HepG2 (cell line): ENCODE data around the gene FYB2. TPM values are rescaled to one million over a fixed set of nuclear protein-coding genes. Genes with fewer than 3 reads are reported as not detected.
A peak's percentile ranks its signal among the peaks of the same experiment; 100 is the strongest.

Experiments used
- AGO2 ChIP-seq: fragments of 200-400 bp; formaldehyde crosslinking; optimal IDR thresholded peaks from 2 replicates; pipeline ENCODE3; 2017; ENCODE audit warnings: mild to moderate bottlenecking, low read depth, low read length, moderate library complexity
- ATF1 ChIP-seq: IDR thresholded peaks from 2 replicates; pipeline ENCODE4 v1.6.1; 2016; ENCODE audit warnings: mild to moderate bottlenecking, control low read depth
- CBX1 ChIP-seq: IDR thresholded peaks from one replicate; pipeline ENCODE4 v1.6.1; 2016; ENCODE audit warnings: antibody characterized with exemption, low read depth
- DNMT3B ChIP-seq: conservative IDR thresholded peaks from 2 replicates; pipeline ENCODE4 v1.6.1; 2016; ENCODE audit warnings: missing biosample characterization, control low read depth
- ESRRA ChIP-seq: sonication (generic); formaldehyde crosslinking; IDR thresholded peaks from 2 replicates; pipeline ENCODE4 v1.5.1; 2020; ENCODE audit warnings: mild to moderate bottlenecking, low read depth, missing genetic modification reagents
- KMT2A ChIP-seq: sonication (generic); formaldehyde crosslinking; IDR thresholded peaks from 2 replicates; pipeline ENCODE4 v1.4.0; 2020; ENCODE audit warnings: missing genetic modification reagents
- NCOA1 ChIP-seq: sonication (generic); formaldehyde crosslinking; IDR thresholded peaks from 2 replicates; pipeline ENCODE4 v1.9.0; 2021; ENCODE audit warnings: missing genetic modification reagents
- RFXAP ChIP-seq: sonication (generic); formaldehyde crosslinking; IDR thresholded peaks from 2 replicates; pipeline ENCODE4 v1.4.0; 2020; ENCODE audit warnings: missing genetic modification reagents, borderline replicate concordance
- SMC3 ChIP-seq: IDR thresholded peaks from 2 replicates; pipeline ENCODE4 v1.6.1; 2011; ENCODE audit warnings: low read length, improper control_type of control experiment
- SUZ12 ChIP-seq: fragments of 150-350 bp; IDR thresholded peaks from 2 replicates; pipeline ENCODE4 v1.6.1; 2014; ENCODE audit warnings: low read depth, low read length
- TAF15 ChIP-seq: fragments of 200-400 bp; formaldehyde crosslinking; IDR thresholded peaks from one replicate; pipeline ENCODE4 v1.6.1; 2018; ENCODE audit warnings: mild to moderate bottlenecking, low read depth, low read length; ENCODE audit not compliant: poor library complexity, severe bottlenecking
- TCF7 ChIP-seq: sonication (generic); IDR thresholded peaks from 2 replicates; pipeline ENCODE4 v1.6.1; 2016; ENCODE audit warnings: antibody characterized with exemption, low read depth
- TEF ChIP-seq: sonication (generic); formaldehyde crosslinking; IDR thresholded peaks from 2 replicates; pipeline ENCODE4 v1.5.0; 2020; ENCODE audit warnings: missing genetic modification reagents
- ZC3H13 ChIP-seq: sonication (generic); formaldehyde crosslinking; IDR thresholded peaks from 2 replicates; pipeline ENCODE4 v1.8.1; 2023; ENCODE audit warnings: mild to moderate bottlenecking, missing genetic modification reagents, moderate library complexity
- ZFAT ChIP-seq: sonication (generic); formaldehyde crosslinking; conservative IDR thresholded peaks from 2 replicates; pipeline ENCODE4 v1.8.1; 2023; ENCODE audit warnings: missing genetic modification reagents, inconsistent platforms
- ZNF136 ChIP-seq: sonication (generic); formaldehyde crosslinking; IDR thresholded peaks from 2 replicates; pipeline ENCODE4 v1.8.1; 2022; ENCODE audit warnings: low read depth, mild to moderate bottlenecking, moderate library complexity, missing genetic modification reagents
- ZNF264 ChIP-seq: sonication (generic); formaldehyde crosslinking; IDR thresholded peaks from 2 replicates; pipeline ENCODE4 v1.4.0; 2020; ENCODE audit warnings: missing genetic modification reagents
- ZNF296 ChIP-seq: sonication (generic); formaldehyde crosslinking; conservative IDR thresholded peaks from 2 replicates; pipeline ENCODE4 v1.5.0; 2020; ENCODE audit warnings: mild to moderate bottlenecking, missing genetic modification reagents
- ZNF451 ChIP-seq: sonication (generic); formaldehyde crosslinking; IDR thresholded peaks from 2 replicates; pipeline ENCODE4 v1.5.0; 2020; ENCODE audit warnings: mild to moderate bottlenecking, missing genetic modification reagents
- ZNF468 ChIP-seq: sonication (generic); formaldehyde crosslinking; IDR thresholded peaks from 2 replicates; pipeline ENCODE4 v1.8.0; 2022; ENCODE audit warnings: mild to moderate bottlenecking, moderate library complexity, missing genetic modification reagents
- ZNF501 ChIP-seq: sonication (generic); formaldehyde crosslinking; IDR thresholded peaks from 2 replicates; pipeline ENCODE4 v1.5.1; 2020; ENCODE audit warnings: mild to moderate bottlenecking, moderate library complexity, missing genetic modification reagents
- ZNF777 ChIP-seq: sonication (generic); formaldehyde crosslinking; IDR thresholded peaks from 2 replicates; pipeline ENCODE4 v1.4.0; 2020; ENCODE audit warnings: missing genetic modification reagents
- ZNF879 ChIP-seq: sonication (generic); formaldehyde crosslinking; IDR thresholded peaks from 2 replicates; pipeline ENCODE4 v1.8.1; 2023; ENCODE audit warnings: missing genetic modification reagents
- ZSCAN20 ChIP-seq: sonication (generic); formaldehyde crosslinking; IDR thresholded peaks from 2 replicates; pipeline ENCODE4 v1.4.0; 2020; ENCODE audit warnings: missing genetic modification reagents, mild to moderate bottlenecking, borderline replicate concordance
- polyA plus RNA-seq, 8 experiments: library from polyadenylated mRNA; depleted of rRNA in 3 of 8; stranded (reverse) in 7 of 8; unstranded in 1 of 8; fragments of >200 nt; fragmentation: Illumina TruSeq in 4 of 8; extraction: Trizol in 4 of 8; gene quantifications; 2 replicates each; pipeline versions ENCODE4 v1.2.1 to v1.2.3, GENCODE V29; 2011 to 2016; ENCODE audit warnings: low read depth in 4 of 8, missing spikeins in 1 of 8, mixed read lengths in 1 of 8; ENCODE audit not compliant: insufficient read depth in 1 of 8
- total RNA-seq, 5 experiments: library from RNA; depleted of rRNA; stranded (reverse); fragments of >200 nt; fragmentation: Illumina TruSeq; extraction: Trizol; gene quantifications; 2 replicates each; pipeline ENCODE4 v1.2.3, GENCODE V29; 2016; ENCODE audit warnings: low read depth in 1 of 5
- TF ChIP-seq, protein P1 (sequence below): sonication (generic); formaldehyde crosslinking; IDR thresholded peaks from 2 replicates; pipeline ENCODE4 v1.4.0; 2020; ENCODE audit warnings: missing genetic modification reagents
- TF ChIP-seq, protein P2 (sequence below): sonication (generic); formaldehyde crosslinking; IDR thresholded peaks from 2 replicates; pipeline ENCODE4 v1.8.1; 2023; ENCODE audit warnings: mild to moderate bottlenecking, inconsistent platforms, moderate library complexity, missing genetic modification reagents, borderline replicate concordance

The FYB2 gene
- total and polyA plus RNA-seq, 2 of the 13 experiments (the other 11 are each of a cell fraction or from before 2014, with no cell fraction given) = 1.2 to 2.7 TPM

- TF ChIP-seq ZC3H13 (CRISPR knock-in tag) (no peak), ZNF501 (CRISPR knock-in tag) (no peak), ZNF777 (no peak), TCF7 (peak; percentile 92), SMC3 (no peak), CBX1 (no peak), KMT2A (no peak), ZNF879 (CRISPR knock-in tag) (no peak), RFXAP (no peak), ZNF468 (CRISPR knock-in tag) (no peak), ATF1 (CRISPR knock-in tag) (no peak), AGO2 (no peak), ZSCAN20 (no peak), TEF (CRISPR knock-in tag) (no peak), ZNF264 (CRISPR knock-in tag) (no peak), SUZ12 (no peak), ESRRA (no peak), DNMT3B (CRISPR knock-in tag) (0 out of 2 replicates have a peak, but pooled peaks have one; percentile 32), ZNF451 (CRISPR knock-in tag) (no peak), ZFAT (CRISPR knock-in tag) (no peak), ZNF296 (CRISPR knock-in tag) (no peak), ZNF136 (CRISPR knock-in tag) (no peak), NCOA1 (CRISPR knock-in tag) (no peak), TAF15 (no peak)
- TF ChIP-seq, protein P1, sequence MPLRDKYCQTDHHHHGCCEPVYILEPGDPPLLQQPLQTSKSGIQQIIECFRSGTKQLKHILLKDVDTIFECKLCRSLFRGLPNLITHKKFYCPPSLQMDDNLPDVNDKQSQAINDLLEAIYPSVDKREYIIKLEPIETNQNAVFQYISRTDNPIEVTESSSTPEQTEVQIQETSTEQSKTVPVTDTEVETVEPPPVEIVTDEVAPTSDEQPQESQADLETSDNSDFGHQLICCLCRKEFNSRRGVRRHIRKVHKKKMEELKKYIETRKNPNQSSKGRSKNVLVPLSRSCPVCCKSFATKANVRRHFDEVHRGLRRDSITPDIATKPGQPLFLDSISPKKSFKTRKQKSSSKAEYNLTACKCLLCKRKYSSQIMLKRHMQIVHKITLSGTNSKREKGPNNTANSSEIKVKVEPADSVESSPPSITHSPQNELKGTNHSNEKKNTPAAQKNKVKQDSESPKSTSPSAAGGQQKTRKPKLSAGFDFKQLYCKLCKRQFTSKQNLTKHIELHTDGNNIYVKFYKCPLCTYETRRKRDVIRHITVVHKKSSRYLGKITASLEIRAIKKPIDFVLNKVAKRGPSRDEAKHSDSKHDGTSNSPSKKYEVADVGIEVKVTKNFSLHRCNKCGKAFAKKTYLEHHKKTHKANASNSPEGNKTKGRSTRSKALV (CRISPR knock-in tag) = no peak
- TF ChIP-seq, protein P2, sequence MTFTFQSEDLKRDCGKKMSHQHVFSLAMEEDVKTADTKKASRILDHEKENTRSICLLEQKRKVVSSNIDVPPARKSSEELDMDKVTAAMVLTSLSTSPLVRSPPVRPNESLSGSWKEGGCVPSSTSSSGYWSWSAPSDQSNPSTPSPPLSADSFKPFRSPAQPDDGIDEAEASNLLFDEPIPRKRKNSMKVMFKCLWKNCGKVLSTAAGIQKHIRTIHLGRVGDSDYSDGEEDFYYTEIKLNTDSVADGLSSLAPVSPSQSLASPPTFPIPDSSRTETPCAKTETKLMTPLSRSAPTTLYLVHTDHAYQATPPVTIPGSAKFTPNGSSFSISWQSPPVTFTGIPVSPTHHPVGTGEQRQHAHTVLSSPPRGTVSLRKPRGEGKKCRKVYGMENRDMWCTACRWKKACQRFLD (CRISPR knock-in tag) = no peak
These were observed 130.6 kb downstream of the FYB2 start (continued) for GRCh38 chr1:56688522-56689026.
